ENCODE results near the gene STYXL2.

DNA sequence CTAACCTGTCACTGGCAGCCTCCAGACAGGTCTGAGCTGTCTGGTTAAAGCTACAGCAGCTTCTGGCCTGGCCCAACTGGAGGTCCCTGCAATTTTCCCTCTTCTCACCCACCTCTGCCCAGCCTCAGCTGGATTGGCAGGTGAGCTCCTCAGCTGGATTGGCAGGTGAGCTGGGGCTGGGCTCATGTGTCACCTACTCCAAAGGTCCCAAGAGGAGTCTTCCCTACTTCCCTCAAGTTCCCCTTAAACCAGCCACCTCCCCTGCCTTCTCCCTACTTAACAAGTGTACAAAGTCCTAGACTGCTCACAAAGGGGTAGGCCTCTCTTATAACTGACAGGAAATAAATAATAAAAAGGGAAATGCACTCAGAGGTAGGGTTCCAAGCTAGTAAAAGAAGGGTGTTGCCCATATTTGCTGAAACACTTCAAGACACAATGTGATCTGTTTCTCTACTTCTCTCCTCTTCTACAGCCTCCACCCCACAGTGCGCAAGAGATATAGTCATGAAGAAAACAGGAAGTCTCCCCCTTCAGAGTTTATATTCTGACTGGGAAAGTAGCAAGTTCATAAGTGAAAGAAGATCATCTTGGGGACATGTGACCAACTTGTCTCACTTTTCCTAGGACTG lies 3.4 kb upstream of the STYXL2 start, which contains the start of gene GPA33:
- TF ChIP-seq, protein P1, sequence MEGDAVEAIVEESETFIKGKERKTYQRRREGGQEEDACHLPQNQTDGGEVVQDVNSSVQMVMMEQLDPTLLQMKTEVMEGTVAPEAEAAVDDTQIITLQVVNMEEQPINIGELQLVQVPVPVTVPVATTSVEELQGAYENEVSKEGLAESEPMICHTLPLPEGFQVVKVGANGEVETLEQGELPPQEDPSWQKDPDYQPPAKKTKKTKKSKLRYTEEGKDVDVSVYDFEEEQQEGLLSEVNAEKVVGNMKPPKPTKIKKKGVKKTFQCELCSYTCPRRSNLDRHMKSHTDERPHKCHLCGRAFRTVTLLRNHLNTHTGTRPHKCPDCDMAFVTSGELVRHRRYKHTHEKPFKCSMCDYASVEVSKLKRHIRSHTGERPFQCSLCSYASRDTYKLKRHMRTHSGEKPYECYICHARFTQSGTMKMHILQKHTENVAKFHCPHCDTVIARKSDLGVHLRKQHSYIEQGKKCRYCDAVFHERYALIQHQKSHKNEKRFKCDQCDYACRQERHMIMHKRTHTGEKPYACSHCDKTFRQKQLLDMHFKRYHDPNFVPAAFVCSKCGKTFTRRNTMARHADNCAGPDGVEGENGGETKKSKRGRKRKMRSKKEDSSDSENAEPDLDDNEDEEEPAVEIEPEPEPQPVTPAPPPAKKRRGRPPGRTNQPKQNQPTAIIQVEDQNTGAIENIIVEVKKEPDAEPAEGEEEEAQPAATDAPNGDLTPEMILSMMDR (IDR thresholded peaks at IDR 0.05) = no peak
- TF ChIP-seq POLR2AphosphoS5 (IDR thresholded peaks at IDR 0.05) = no peak
- TF ChIP-seq POLR2A (IDR thresholded peaks at IDR 0.05) = no peak
